ENCODE measurements around the gene APC. TPM values are rescaled to one million over a fixed set of nuclear protein-coding genes. Genes with fewer than 3 reads are reported as not detected.

The APC gene
- polyA plus RNA-seq, 4 donors = 30.3 to 33.5 (median 32.0) TPM

DNA sequence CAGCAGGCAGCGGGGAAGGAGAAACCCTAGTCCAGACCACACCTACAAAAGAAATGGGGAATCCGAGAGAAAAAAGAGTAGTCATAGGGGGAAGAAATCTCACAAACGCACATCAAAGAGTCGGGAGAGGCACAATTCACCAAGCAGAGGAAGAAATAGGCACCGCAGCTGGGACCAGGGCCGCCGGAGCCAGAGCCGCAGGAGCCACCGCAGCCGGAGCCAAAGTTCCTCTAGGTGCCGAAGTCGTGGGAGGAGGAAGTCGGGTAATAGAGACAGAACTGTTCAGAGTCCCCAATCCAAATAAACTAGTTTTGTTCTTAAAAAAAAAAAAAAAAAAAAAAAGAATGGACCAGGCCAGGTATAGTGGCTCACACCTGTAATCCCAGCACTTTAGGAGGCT, 155.1 kb downstream of the APC start:
- no peak for DNase-seq (ENCODE audit: low read depth in 4 of 4, low spot score in 2 of 4)

DNA sequence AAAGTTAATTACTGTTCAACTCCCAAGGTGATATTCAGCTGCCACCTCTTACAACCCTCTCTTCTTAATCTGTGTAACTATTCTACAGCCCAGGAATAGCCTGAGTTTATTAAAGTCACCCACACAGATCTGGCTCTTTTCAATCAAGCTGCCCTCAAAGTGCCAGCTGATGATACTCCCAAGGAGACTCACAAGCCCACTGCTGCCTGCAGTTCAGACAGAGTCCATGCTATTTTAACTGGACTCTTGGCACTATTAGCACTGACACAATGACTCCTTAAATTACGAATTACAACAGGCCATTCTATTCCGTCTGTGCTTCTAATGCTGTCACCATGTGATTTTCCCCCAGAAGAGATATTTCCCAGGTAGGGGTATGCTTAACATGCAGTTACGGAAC, 158.0 kb downstream of the APC start:
- no peak for DNase-seq (ENCODE audit: low read depth in 4 of 4, low spot score in 2 of 4)

Other genes with a start within 250 kb of the APC start
- gene SRP19, start 123.4 kb downstream of the APC start, polyA plus RNA-seq (ENCODE audit: insufficient read length in 4 of 4) = 10 to 100 TPM; 68.5 to 92.4 (median 81.5) TPM
- gene REEP5, start 184.3 kb downstream of the APC start, polyA plus RNA-seq (ENCODE audit: insufficient read length in 4 of 4) = 100 to 1,000 TPM in 3 of 4 donors, 10 to 100 TPM in 1; 91.9 to 119 (median 108) TPM
- 10 to 100 TPM; 33.8 to 44.9 (median 34.2) TPM for gene DCP2, start 238.9 kb downstream of the APC start, polyA plus RNA-seq (ENCODE audit: insufficient read length in 4 of 4)